GM12878 (cell line): ENCODE data around the gene NAT9. TPM values are rescaled to one million over a fixed set of nuclear protein-coding genes. Genes with fewer than 3 reads are reported as not detected.

Experiments
- ATAC-seq: fragments of 200-7000 bp; cut with Tn5 transposase; 3 replicates; pipeline ENCODE4 v1.9.1; 2020; ENCODE audit warnings: mild to moderate bottlenecking, moderate library complexity
- BruUV-seq: library from RNA; stranded (reverse); fragments of 400-500 nt; replicated peaks from 2 replicates; lab custom pipeline; 2021; lab: Mats Ljungman, UMichigan
- CTCF ChIA-PET: fragments of 300-600 bp; sonication (Branson Sonifier 250); formaldehyde crosslinking; extraction: SDS; loops from one replicate; lab custom pipeline; 2021; ENCODE audit warnings: inconsistent platforms; lab: Yijun Ruan, JAX
- POLR2A ChIA-PET: fragments of 350-600 bp; formaldehyde crosslinking; extraction: SDS; loops from one replicate; lab custom pipeline; 2021; ENCODE audit warnings: inconsistent platforms; lab: Charles Lee
- RAD21 ChIA-PET: fragments of 300-600 bp; sonication (Branson Sonifier 250); formaldehyde crosslinking; loops from one replicate; lab custom pipeline; 2023; ENCODE audit warnings: antibody characterized with exemption; ENCODE audit not compliant: unreplicated experiment; lab: Charles Lee
- SMC1A ChIA-PET: fragments of 300-600 bp; sonication (Branson Sonifier 250); formaldehyde crosslinking; loops from one replicate; lab custom pipeline; 2023; ENCODE audit not compliant: unreplicated experiment, uncharacterized antibody; lab: Charles Lee
- DNase-seq: peaks from one replicate; pipeline ENCODE4 v3.0.0-alpha.2; 2011; ENCODE audit warnings: low read depth, low spot score
- FAIRE-seq: peaks from 3 replicates; lab custom pipeline; 2011; peaks lifted over from hg19 to GRCh38; lab: Jason Lieb, UNC
- H2AFZ ChIP-seq: 2 replicates; pipeline ENCODE4 v1.6.0; 2011; ENCODE audit warnings: low read depth, low read length, control low read depth; ENCODE audit not compliant: control insufficient read depth
- H3K27ac ChIP-seq: 2 replicates; pipeline ENCODE4 v1.5.1; 2011; ENCODE audit warnings: control low read depth; ENCODE audit not compliant: control insufficient read depth, insufficient read depth
- H3K27me3 ChIP-seq, 2 experiments: replicated peaks in 1 of 2; 2 replicates each; pipeline versions ENCODE4 v1.6.0 to v1.6.1; 2011; ENCODE audit warnings: low read length in 1 of 2; ENCODE audit not compliant: control insufficient read depth in 2 of 2, insufficient read depth in 2 of 2
- H3K36me3 ChIP-seq, 2 experiments: 2 replicates each; pipeline ENCODE4 v1.5.1; 2011; ENCODE audit warnings: low read length in 1 of 2; ENCODE audit not compliant: control insufficient read depth in 2 of 2, insufficient read depth in 2 of 2
- H3K4me1 ChIP-seq: 2 replicates; pipeline ENCODE4 v1.6.1; 2011; ENCODE audit warnings: mild to moderate bottlenecking, low read length, moderate library complexity, mixed read lengths; ENCODE audit not compliant: control insufficient read depth, insufficient read depth
- H3K4me2 ChIP-seq: 2 replicates; pipeline ENCODE4 v1.6.0; 2011; ENCODE audit warnings: control low read depth; ENCODE audit not compliant: control insufficient read depth, insufficient read depth
- H3K4me3 ChIP-seq: fragments of 200-600 bp; sonication (generic); 2 replicates; pipeline ENCODE4 v1.5.1; 2016
- H3K79me2 ChIP-seq: 2 replicates; pipeline ENCODE4 v1.6.0; 2011; ENCODE audit warnings: low read length; ENCODE audit not compliant: control insufficient read depth, insufficient read depth
- H3K9ac ChIP-seq: 2 replicates; pipeline ENCODE4 v1.8.0; 2011; ENCODE audit warnings: low read length, control low read depth, mixed read lengths; ENCODE audit not compliant: control insufficient read depth, insufficient read depth
- H3K9me3 ChIP-seq: replicated peaks from 3 replicates; pipeline ENCODE4 v1.5.1; 2011; ENCODE audit warnings: mild to moderate bottlenecking, low read length; ENCODE audit not compliant: control insufficient read depth, insufficient read depth
- H4K20me1 ChIP-seq: 2 replicates; pipeline ENCODE4 v1.6.0; 2011; ENCODE audit not compliant: control insufficient read depth, insufficient read depth
- CEBPB ChIP-seq, 2 experiments: fragments of 150-350 bp in 1 of 2; IDR thresholded peaks; 2 replicates each; pipeline ENCODE4 v1.6.1; 2012 to 2014; ENCODE audit warnings: low read depth in 2 of 2, low read length in 2 of 2, borderline replicate concordance in 1 of 2, inconsistent platforms in 1 of 2
- CHD2 ChIP-seq: IDR thresholded peaks from 2 replicates; pipeline ENCODE4 v1.6.1; 2011; ENCODE audit warnings: low read depth, low read length, improper control_type of control experiment, borderline replicate concordance
- FOXM1 ChIP-seq: IDR thresholded peaks from 2 replicates; pipeline ENCODE4 v1.6.1; 2012; ENCODE audit warnings: low read depth, mild to moderate bottlenecking, inconsistent platforms, low read length, moderate library complexity
- MTA3 ChIP-seq: IDR thresholded peaks from 2 replicates; pipeline ENCODE4 v1.6.1; 2012; ENCODE audit warnings: low read length, inconsistent platforms, borderline replicate concordance
- POLR2A ChIP-seq: IDR thresholded peaks from 2 replicates; pipeline ENCODE4 v1.6.1; 2011; ENCODE audit warnings: low read depth, mild to moderate bottlenecking, low read length
- RAD21 ChIP-seq: IDR thresholded peaks from 2 replicates; pipeline ENCODE4 v1.6.1; 2011; ENCODE audit warnings: mild to moderate bottlenecking, low read depth, low read length, moderate library complexity; ENCODE audit not compliant: insufficient read depth
- RELA ChIP-seq: fragments of 450-650 bp; IDR thresholded peaks from 2 replicates; pipeline ENCODE4 v1.8.0; 2014; ENCODE audit warnings: borderline replicate concordance; ENCODE audit not compliant: partially characterized antibody
- SMC3 ChIP-seq: IDR thresholded peaks from 2 replicates; pipeline ENCODE4 v1.6.1; 2011; ENCODE audit warnings: low read length, improper control_type of control experiment, borderline replicate concordance
- SP1 ChIP-seq: IDR thresholded peaks from one replicate; pipeline ENCODE4 v1.6.1; 2011; ENCODE audit warnings: low read depth, low read length
- YY1 ChIP-seq: IDR thresholded peaks from 2 replicates; pipeline ENCODE4 v1.6.1; 2011; ENCODE audit warnings: low read depth, mild to moderate bottlenecking, low read length
- WGBS: methylation state at CpG from one replicate; pipeline ENCODE4 v1.1.6; 2016; ENCODE audit warnings: low lambda C conversion rate; ENCODE audit not compliant: insufficient replicate concordance, insufficient coverage; ENCODE audit errors: missing lambda C conversion rate; 5-methylcytosine and 5-hydroxymethylcytosine counted together
- in situ Hi-C: fragments of 300-500 bp; cut with MboI; formaldehyde crosslinking; loops from 9 replicates; pipeline ENCODE4 v1.14.3; 2018; ENCODE audit warnings: mixed read lengths
- intact Hi-C: fragments of 100-400 bp; cut with micrococcal nuclease; formaldehyde crosslinking; loops from one replicate; pipeline ENCODE4 v1.14.2; 2022; ENCODE audit not compliant: unreplicated experiment
- polyA plus RNA-seq, 11 experiments: library from polyadenylated mRNA; depleted of rRNA in 4 of 11; unstranded in 6 of 11; stranded (reverse) in 5 of 11; fragments of >200 nt; fragmentation: Nextera tagmentation in 4 of 11; fragmentation: Illumina TruSeq in 1 of 11; extraction: Ambion mirVana in 4 of 11; extraction: Trizol in 1 of 11; gene quantifications; 1 replicate in 1 of 11; 2 replicates in 10 of 11; pipeline versions ENCODE4 v1.2.1 to v1.2.3, GENCODE V29; 2011 to 2016; ENCODE audit warnings: inconsistent platforms in 2 of 11, missing spikeins in 2 of 11, low read depth in 1 of 11
- total RNA-seq, 4 experiments: library from RNA; depleted of rRNA in 3 of 4; stranded (reverse); fragments of >200 nt in 3 of 4; fragmentation: Illumina TruSeq in 1 of 4; extraction: Trizol in 1 of 4; gene quantifications; 2 replicates each; pipeline versions ENCODE4 v1.2.1 to v1.2.3, GENCODE V29; 2013 to 2021
- TF ChIP-seq, protein P1 (sequence below): IDR thresholded peaks from 2 replicates; pipeline ENCODE4 v1.6.1; 2012; ENCODE audit warnings: low read depth, low read length, improper control_type of control experiment
- TF ChIP-seq, protein P2 (sequence below): IDR thresholded peaks from 2 replicates; pipeline ENCODE4 v1.6.1; 2012; ENCODE audit warnings: mild to moderate bottlenecking, low read depth, low read length
- TF ChIP-seq, protein P3 (sequence below): fragments of 450-650 bp; IDR thresholded peaks from 2 replicates; pipeline ENCODE4 v1.6.1; 2014; ENCODE audit warnings: mild to moderate bottlenecking
- TF ChIP-seq, protein P4 (sequence below), 3 experiments: IDR thresholded peaks in 2 of 3; conservative IDR thresholded peaks in 1 of 3; 2 replicates each; pipeline ENCODE4 v1.5.1; 2011; ENCODE audit warnings: low read depth in 3 of 3, low read length in 3 of 3, mild to moderate bottlenecking in 3 of 3, control low read depth in 2 of 3, moderate library complexity in 2 of 3, inconsistent platforms in 1 of 3, mixed read lengths in 1 of 3; ENCODE audit not compliant: control insufficient read depth in 2 of 3, insufficient read depth in 1 of 3; ENCODE audit errors: extremely low read depth in 1 of 3

Gene NAT9
- total and polyA plus RNA-seq, 10 of the 15 experiments (the other 5 are each of a cell fraction or from before 2014, with no cell fraction given): 3.5 to 45.3 (median 27.3) TPM

DNA sequence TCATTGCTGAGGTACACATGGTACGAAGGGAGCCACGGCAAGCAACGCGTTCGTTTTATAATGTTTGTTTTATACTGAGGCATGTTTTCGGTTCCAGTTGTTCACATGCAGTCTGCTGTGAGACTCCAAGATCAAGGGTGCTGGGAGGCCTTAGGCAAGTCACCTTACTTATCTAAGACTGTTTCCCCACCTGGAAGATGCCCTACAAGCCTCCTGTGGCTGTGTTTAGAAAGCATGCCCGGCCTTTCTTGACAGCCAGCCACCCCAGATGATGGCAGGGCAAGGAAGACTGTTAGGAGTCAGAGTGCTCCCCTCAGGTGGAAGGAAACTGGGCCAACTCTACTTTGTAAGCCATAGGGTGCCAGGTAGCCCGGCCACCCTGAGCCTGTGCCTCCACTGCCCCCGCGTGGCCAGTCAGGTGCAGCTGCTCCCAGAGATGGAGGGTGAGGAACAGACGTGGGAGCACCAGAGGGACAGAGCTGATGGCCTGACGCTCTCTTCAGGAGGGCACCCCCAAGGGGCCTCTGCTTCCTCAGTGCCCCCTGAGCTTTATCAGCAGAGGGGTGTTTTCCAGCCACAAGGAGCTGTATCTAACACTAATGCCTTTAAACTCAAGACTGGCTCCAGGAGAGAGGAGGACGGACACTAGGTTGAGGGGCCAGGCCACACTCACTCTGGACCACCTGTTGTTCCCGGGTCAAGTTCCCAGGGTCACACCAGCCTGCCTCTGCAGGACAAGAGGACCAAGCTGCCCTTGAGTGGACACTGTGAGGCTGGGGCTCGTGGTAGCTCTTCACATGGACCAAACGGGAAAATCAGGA is 5.4 kb downstream of the NAT9 start:
- H3K4me3 ChIP-seq: no peak overlapping the region
- ATAC-seq: peak; percentile 90
- no peaks in the 10 kb centered on the region for H4K20me1 ChIP-seq
- no peak for DNase-seq
- FAIRE-seq: peak; percentile 23
- H3K27ac ChIP-seq: no peak overlapping the region
- TF ChIP-seq SP1 (no peak), RELA (peak; percentile 19), FOXM1 (no peak), YY1 (peak; percentile 60), CEBPB (IDR thresholded peaks at IDR 0.05; ENCODE audit: borderline replicate concordance in 1 of 2, low read depth in 2 of 2, low read length in 2 of 2) (no peak), POLR2A (peak; percentile 33; the same call in 1 of the 2 replicates), RAD21 (peak; percentile 88), MTA3 (no peak), SMC3 (peak; percentile 70), CHD2 (no peak)
- TF ChIP-seq, protein P1, sequence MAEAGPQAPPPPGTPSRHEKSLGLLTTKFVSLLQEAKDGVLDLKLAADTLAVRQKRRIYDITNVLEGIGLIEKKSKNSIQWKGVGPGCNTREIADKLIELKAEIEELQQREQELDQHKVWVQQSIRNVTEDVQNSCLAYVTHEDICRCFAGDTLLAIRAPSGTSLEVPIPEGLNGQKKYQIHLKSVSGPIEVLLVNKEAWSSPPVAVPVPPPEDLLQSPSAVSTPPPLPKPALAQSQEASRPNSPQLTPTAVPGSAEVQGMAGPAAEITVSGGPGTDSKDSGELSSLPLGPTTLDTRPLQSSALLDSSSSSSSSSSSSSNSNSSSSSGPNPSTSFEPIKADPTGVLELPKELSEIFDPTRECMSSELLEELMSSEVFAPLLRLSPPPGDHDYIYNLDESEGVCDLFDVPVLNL: no peak
- TF ChIP-seq, protein P2, sequence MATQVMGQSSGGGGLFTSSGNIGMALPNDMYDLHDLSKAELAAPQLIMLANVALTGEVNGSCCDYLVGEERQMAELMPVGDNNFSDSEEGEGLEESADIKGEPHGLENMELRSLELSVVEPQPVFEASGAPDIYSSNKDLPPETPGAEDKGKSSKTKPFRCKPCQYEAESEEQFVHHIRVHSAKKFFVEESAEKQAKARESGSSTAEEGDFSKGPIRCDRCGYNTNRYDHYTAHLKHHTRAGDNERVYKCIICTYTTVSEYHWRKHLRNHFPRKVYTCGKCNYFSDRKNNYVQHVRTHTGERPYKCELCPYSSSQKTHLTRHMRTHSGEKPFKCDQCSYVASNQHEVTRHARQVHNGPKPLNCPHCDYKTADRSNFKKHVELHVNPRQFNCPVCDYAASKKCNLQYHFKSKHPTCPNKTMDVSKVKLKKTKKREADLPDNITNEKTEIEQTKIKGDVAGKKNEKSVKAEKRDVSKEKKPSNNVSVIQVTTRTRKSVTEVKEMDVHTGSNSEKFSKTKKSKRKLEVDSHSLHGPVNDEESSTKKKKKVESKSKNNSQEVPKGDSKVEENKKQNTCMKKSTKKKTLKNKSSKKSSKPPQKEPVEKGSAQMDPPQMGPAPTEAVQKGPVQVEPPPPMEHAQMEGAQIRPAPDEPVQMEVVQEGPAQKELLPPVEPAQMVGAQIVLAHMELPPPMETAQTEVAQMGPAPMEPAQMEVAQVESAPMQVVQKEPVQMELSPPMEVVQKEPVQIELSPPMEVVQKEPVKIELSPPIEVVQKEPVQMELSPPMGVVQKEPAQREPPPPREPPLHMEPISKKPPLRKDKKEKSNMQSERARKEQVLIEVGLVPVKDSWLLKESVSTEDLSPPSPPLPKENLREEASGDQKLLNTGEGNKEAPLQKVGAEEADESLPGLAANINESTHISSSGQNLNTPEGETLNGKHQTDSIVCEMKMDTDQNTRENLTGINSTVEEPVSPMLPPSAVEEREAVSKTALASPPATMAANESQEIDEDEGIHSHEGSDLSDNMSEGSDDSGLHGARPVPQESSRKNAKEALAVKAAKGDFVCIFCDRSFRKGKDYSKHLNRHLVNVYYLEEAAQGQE: no peak
- TF ChIP-seq, protein P3, sequence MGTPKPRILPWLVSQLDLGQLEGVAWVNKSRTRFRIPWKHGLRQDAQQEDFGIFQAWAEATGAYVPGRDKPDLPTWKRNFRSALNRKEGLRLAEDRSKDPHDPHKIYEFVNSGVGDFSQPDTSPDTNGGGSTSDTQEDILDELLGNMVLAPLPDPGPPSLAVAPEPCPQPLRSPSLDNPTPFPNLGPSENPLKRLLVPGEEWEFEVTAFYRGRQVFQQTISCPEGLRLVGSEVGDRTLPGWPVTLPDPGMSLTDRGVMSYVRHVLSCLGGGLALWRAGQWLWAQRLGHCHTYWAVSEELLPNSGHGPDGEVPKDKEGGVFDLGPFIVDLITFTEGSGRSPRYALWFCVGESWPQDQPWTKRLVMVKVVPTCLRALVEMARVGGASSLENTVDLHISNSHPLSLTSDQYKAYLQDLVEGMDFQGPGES: no peak
- TF ChIP-seq, protein P4, sequence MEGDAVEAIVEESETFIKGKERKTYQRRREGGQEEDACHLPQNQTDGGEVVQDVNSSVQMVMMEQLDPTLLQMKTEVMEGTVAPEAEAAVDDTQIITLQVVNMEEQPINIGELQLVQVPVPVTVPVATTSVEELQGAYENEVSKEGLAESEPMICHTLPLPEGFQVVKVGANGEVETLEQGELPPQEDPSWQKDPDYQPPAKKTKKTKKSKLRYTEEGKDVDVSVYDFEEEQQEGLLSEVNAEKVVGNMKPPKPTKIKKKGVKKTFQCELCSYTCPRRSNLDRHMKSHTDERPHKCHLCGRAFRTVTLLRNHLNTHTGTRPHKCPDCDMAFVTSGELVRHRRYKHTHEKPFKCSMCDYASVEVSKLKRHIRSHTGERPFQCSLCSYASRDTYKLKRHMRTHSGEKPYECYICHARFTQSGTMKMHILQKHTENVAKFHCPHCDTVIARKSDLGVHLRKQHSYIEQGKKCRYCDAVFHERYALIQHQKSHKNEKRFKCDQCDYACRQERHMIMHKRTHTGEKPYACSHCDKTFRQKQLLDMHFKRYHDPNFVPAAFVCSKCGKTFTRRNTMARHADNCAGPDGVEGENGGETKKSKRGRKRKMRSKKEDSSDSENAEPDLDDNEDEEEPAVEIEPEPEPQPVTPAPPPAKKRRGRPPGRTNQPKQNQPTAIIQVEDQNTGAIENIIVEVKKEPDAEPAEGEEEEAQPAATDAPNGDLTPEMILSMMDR (IDR thresholded peaks at IDR 0.05 in 2 of 3, conservative IDR thresholded peaks at IDR 0.05 in 1 of 3; ENCODE audit: control insufficient read depth in 2 of 3, extremely low read depth in 1 of 3, insufficient read depth in 1 of 3, low read depth in 3 of 3, low read length in 3 of 3): peak; percentile 81 to 85 (median 82)
- H3K9me3 ChIP-seq: no peaks in the 10 kb centered on the region
- H3K4me2 ChIP-seq: no peak overlapping the region
- ChIA-PET POLR2A (interaction anchor here (1.3 to 1.4 kb wide), 2 partner anchors 20 to 25 kb away, joined by 3 read pairs; no protein-coding TSS in a partner anchor), SMC1A (interaction anchor here (0.7 to 1.6 kb wide), 8 partner anchors 9 to 113 kb away, joined by 3 to 13 read pairs (median 5); no protein-coding TSS in a partner anchor), RAD21 (interaction anchor here (0.9 to 3.8 kb wide), 7 partner anchors 11 to 122 kb away, joined by 3 to 30 read pairs (median 6); no protein-coding TSS in a partner anchor), CTCF (interaction anchor here (0.7 to 7.0 kb wide), 16 partner anchors 9 to 204 kb away, joined by 3 to 60 read pairs (median 5); partner anchors contain the start of gene RAB37)
- in situ Hi-C loops (no loop called here), intact Hi-C loops (no loop called here)
- BruUV-seq: no TSS peak
- H3K9ac ChIP-seq: no peak overlapping the region
- no peaks in the 10 kb centered on the region for H3K27me3 ChIP-seq
- peaks cover 6% of the 10 kb centered on the region for H3K79me2 ChIP-seq
- no peak overlapping the region for H2AFZ ChIP-seq
- 52% methylated on average over 16 of the region's 16 CpGs for WGBS
- peaks cover 26 to 34% of the 10 kb centered on the region in 2 experiments for H3K36me3 ChIP-seq
- H3K4me1 ChIP-seq: 0 out of 2 replicates have a peak, but pooled peaks cover 3% of the 10 kb centered on the region
